Common myeloid progenitor, CD34-positive (primary cell): ENCODE results near the gene PYM1.
A peak's percentile ranks its signal among the peaks of the same experiment; 100 is the strongest.

ENCODE experiments used
- CTCF ChIA-PET: fragments of 350-600 bp; sonication (Branson Sonifier 250); formaldehyde crosslinking; loops from one replicate; lab custom pipeline; 2021; ENCODE audit warnings: antibody characterized with exemption; lab: Charles Lee
- POLR2A ChIA-PET: fragments of 350-600 bp; sonication (Branson Sonifier 250); formaldehyde crosslinking; loops from one replicate; lab custom pipeline; 2021; ENCODE audit warnings: antibody characterized with exemption; lab: Charles Lee
- DNase-seq, 3 donors: peaks; one replicate each; pipeline versions ENCODE4 v3.0.0 to v3.0.0-alpha.2; 2013
- H3K27ac ChIP-seq, 2 experiments: 1 replicate in 1 of 2; 2 replicates in 1 of 2; pipeline ENCODE4 v1.7.0; 2013; ENCODE audit warnings: inconsistent platforms in 2 of 2, low read length in 2 of 2, mild to moderate bottlenecking in 2 of 2, low read depth in 1 of 2, moderate library complexity in 1 of 2; ENCODE audit not compliant: severe bottlenecking in 2 of 2, insufficient read depth in 1 of 2, poor library complexity in 1 of 2
- H3K27me3 ChIP-seq, 5 experiments: replicated peaks in 2 of 5; 1 replicate in 3 of 5; 2 replicates in 2 of 5; pipeline versions ENCODE4 v1.6.1 to v1.7.0; 2013; ENCODE audit warnings: low read length in 4 of 5, mild to moderate bottlenecking in 2 of 5, moderate library complexity in 2 of 5, inconsistent platforms in 1 of 5; ENCODE audit not compliant: insufficient read depth in 5 of 5, control insufficient read depth in 4 of 5
- H3K36me3 ChIP-seq, 4 experiments: 1 replicate in 2 of 4; 2 replicates in 2 of 4; pipeline versions ENCODE4 v1.6.1 to v1.7.0; 2013; ENCODE audit warnings: low read length in 3 of 4, control low read depth in 1 of 4, mild to moderate bottlenecking in 1 of 4; ENCODE audit not compliant: control insufficient read depth in 4 of 4, insufficient read depth in 4 of 4
- H3K4me1 ChIP-seq, 4 experiments: 1 replicate in 3 of 4; 2 replicates in 1 of 4; pipeline versions ENCODE4 v1.6.1 to v1.7.1; 2013; ENCODE audit warnings: low read length in 3 of 4, mild to moderate bottlenecking in 3 of 4, control low read depth in 1 of 4, inconsistent platforms in 1 of 4, moderate library complexity in 1 of 4; ENCODE audit not compliant: control insufficient read depth in 4 of 4, insufficient read depth in 4 of 4; ENCODE audit errors: control extremely low read depth in 1 of 4
- H3K4me3 ChIP-seq, 7 experiments: 1 replicate in 4 of 7; 2 replicates in 3 of 7; pipeline versions ENCODE4 v1.5.1 to v1.7.0; 2013; ENCODE audit warnings: mild to moderate bottlenecking in 7 of 7, low read length in 6 of 7, moderate library complexity in 6 of 7, inconsistent platforms in 2 of 7, low read depth in 2 of 7, control low read depth in 1 of 7; ENCODE audit not compliant: insufficient read depth in 4 of 7, control insufficient read depth in 1 of 7; ENCODE audit errors: extremely low read depth in 1 of 7
- H3K9me3 ChIP-seq, 5 experiments: 1 replicate in 4 of 5; 2 replicates in 1 of 5; pipeline versions ENCODE4 v1.6.1 to v1.7.1; 2013; ENCODE audit warnings: low read length in 4 of 5, mild to moderate bottlenecking in 2 of 5, inconsistent platforms in 1 of 5, low read depth in 1 of 5, moderate library complexity in 1 of 5; ENCODE audit not compliant: control insufficient read depth in 4 of 5, insufficient read depth in 2 of 5; ENCODE audit errors: control extremely low read depth in 1 of 5
- WGBS: methylation state at CpG from one replicate; pipeline ENCODE4 v1.1.5; 2013; ENCODE audit not compliant: insufficient coverage; 5-methylcytosine and 5-hydroxymethylcytosine counted together

PYM1 gene

GRCh38 chr12:55963760-55964159, 36.1 kb upstream of the PYM1 start:
- Histone ChIP-seq H3K36me3 (peaks cover 0 to 10% (median 0%) of the 10 kb centered on the region in 4 experiments), H3K27me3 (no peaks in the 10 kb centered on the region), H3K27ac (no peak overlapping the region), H3K4me1 (peaks cover 10 to 22% (median 17%) of the 10 kb centered on the region in 4 experiments), H3K9me3 (no peaks in the 10 kb centered on the region), H3K4me3 (no peak overlapping the region)
- ChIA-PET CTCF (no interaction called here), POLR2A (no interaction called here)
- 100% methylated on average over 1 of the region's 2 CpGs for WGBS
- no peak for DNase-seq

- H3K4me1 ChIP-seq: no peaks in the 10 kb centered on the region
- no peak for DNase-seq
- no peak overlapping the region for H3K27ac ChIP-seq
- WGBS: 93% methylated on average over 4 of the region's 5 CpGs
- H3K27me3 ChIP-seq: no peaks in the 10 kb centered on the region
- no peak overlapping the region for H3K4me3 ChIP-seq
- peaks cover 2 to 26% (median 18%) of the 10 kb centered on the region in 4 experiments for H3K36me3 ChIP-seq
- H3K9me3 ChIP-seq: no peaks in the 10 kb centered on the region
- CTCF ChIA-PET: interaction anchor here (0.6 to 5.9 kb wide), 8 partner anchors 9 to 136 kb away, joined by 3 to 37 read pairs (median 4); partner anchors contain the start of gene SUOX
- POLR2A ChIA-PET: no interaction called here
Measured at GRCh38 chr12:55957106-55957859, 29.6 kb upstream of the PYM1 start.

GRCh38 chr12:55955800-55956508, 28.3 kb upstream of the PYM1 start:
- Histone ChIP-seq H3K9me3 (no peaks in the 10 kb centered on the region), H3K36me3 (peaks cover 5 to 40% (median 30%) of the 10 kb centered on the region in 4 experiments), H3K4me1 (no peaks in the 10 kb centered on the region), H3K27ac (no peak overlapping the region), H3K4me3 (no peak overlapping the region), H3K27me3 (no peaks in the 10 kb centered on the region)
- ChIA-PET POLR2A (interaction anchor here (0.6 kb wide), 1 partner anchor 742 kb away, joined by 3 read pairs; no protein-coding TSS in a partner anchor), CTCF (interaction anchor here (0.6 to 5.9 kb wide), 9 partner anchors 13 to 273 kb away, joined by 3 to 37 read pairs (median 6); partner anchors contain the start of genes RAB5B and SUOX)
- peak; percentile 42 to 67 (median 65) for DNase-seq
- WGBS: 94% methylated on average over 5 of the region's 6 CpGs

- ChIA-PET POLR2A (no interaction called here), CTCF (interaction anchor here (0.6 to 5.9 kb wide), 7 partner anchors 14 to 273 kb away, joined by 3 to 37 read pairs (median 6); partner anchors contain the start of gene RAB5B)
- H3K4me3 ChIP-seq: no peak overlapping the region
- H3K27me3 ChIP-seq: no peaks in the 10 kb centered on the region
- peaks cover 5 to 40% (median 30%) of the 10 kb centered on the region in 4 experiments for H3K36me3 ChIP-seq
- no peak for DNase-seq
- H3K27ac ChIP-seq: no peak overlapping the region
- H3K9me3 ChIP-seq: no peaks in the 10 kb centered on the region
- H3K4me1 ChIP-seq: no peaks in the 10 kb centered on the region
- 92% methylated on average over 4 of the region's 4 CpGs for WGBS
Measured at GRCh38 chr12:55955344-55955743, 27.6 kb upstream of the PYM1 start.

- WGBS: 100% methylated on average over 1 of the region's 6 CpGs
- H3K4me1 ChIP-seq: no peaks in the 10 kb centered on the region
- no peak for DNase-seq
- H3K27ac ChIP-seq: no peak overlapping the region
- ChIA-PET CTCF (no interaction called here), POLR2A (interaction anchor here (0.7 kb wide), 1 partner anchor 12 kb away, joined by 3 read pairs; no protein-coding TSS in a partner anchor)
- no peaks in the 10 kb centered on the region for H3K27me3 ChIP-seq
- peaks cover 8 to 46% (median 35%) of the 10 kb centered on the region in 4 experiments for H3K36me3 ChIP-seq
- no peaks in the 10 kb centered on the region for H3K9me3 ChIP-seq
- H3K4me3 ChIP-seq: no peak overlapping the region
Measured at GRCh38 chr12:55946553-55946952, 18.9 kb upstream of the PYM1 start.

- WGBS: 100% methylated on average over 1 of the region's 1 CpG
- Histone ChIP-seq H3K27me3 (no peaks in the 10 kb centered on the region), H3K4me1 (peaks cover 0 to 8% (median 6%) of the 10 kb centered on the region in 4 experiments), H3K36me3 (peaks cover 26 to 77% (median 52%) of the 10 kb centered on the region in 4 experiments), H3K4me3 (no peak overlapping the region), H3K9me3 (no peaks in the 10 kb centered on the region), H3K27ac (no peak overlapping the region)
- no peak for DNase-seq
- POLR2A ChIA-PET: interaction anchor here (0.6 kb wide), 1 partner anchor 111 kb away, joined by 3 read pairs; no protein-coding TSS in a partner anchor
- CTCF ChIA-PET: interaction anchor here (0.6 to 4.8 kb wide), 9 partner anchors 10 to 204 kb away, joined by 3 to 37 read pairs (median 4); partner anchors contain the start of gene RAB5B
Measured at GRCh38 chr12:55942577-55943136, 15.0 kb upstream of the PYM1 start.
